GM10266 (cell line): ENCODE results near the gene NINJ2.

ENCODE experiments used
- DNase-seq: peaks from one replicate; pipeline ENCODE4 v3.0.0; 2012; ENCODE audit errors: extremely low spot score
- CTCF ChIP-seq: IDR thresholded peaks from 2 replicates; pipeline ENCODE4 v1.5.1; 2012; ENCODE audit warnings: mild to moderate bottlenecking, low read depth; ENCODE audit not compliant: control insufficient read depth, insufficient read depth; ENCODE audit errors: missing control alignments

The NINJ2 gene

GRCh38 chr12:531951-532585 lies 131.2 kb downstream of the NINJ2 start:
- no peak for TF ChIP-seq CTCF

GRCh38 chr12:530821-531220 lies 132.4 kb downstream of the NINJ2 start:
- no peak for DNase-seq
- no peak for TF ChIP-seq CTCF

More at GRCh38 chr12:531951-532585, 131.2 kb downstream of the NINJ2 start:
- DNase-seq = no peak

GRCh38 chr12:530308-530707 lies 132.9 kb downstream of the NINJ2 start:
- no peak for TF ChIP-seq CTCF
- DNase-seq = no peak

GRCh38 chr12:527729-528128 lies 135.5 kb downstream of the NINJ2 start:
- DNase-seq = no peak

GRCh38 chr12:527241-527640 lies 136.0 kb downstream of the NINJ2 start:
- no peak for TF ChIP-seq CTCF
- DNase-seq = no peak

More at GRCh38 chr12:527729-528128, 135.5 kb downstream of the NINJ2 start:
- no peak for TF ChIP-seq CTCF

- DNase-seq = no peak
- TF ChIP-seq CTCF = no peak
Measured at GRCh38 chr12:526089-526488, 137.2 kb downstream of the NINJ2 start.

- no peak for DNase-seq
- TF ChIP-seq CTCF = no peak
Measured at GRCh38 chr12:524167-524951, 138.9 kb downstream of the NINJ2 start.
